ENCODE measurements around the gene AHNAK. TPM values are rescaled to one million over a fixed set of nuclear protein-coding genes. Genes with fewer than 3 reads are reported as not detected.
"Not testable (repeated sequence)": the region's sequence is repeated elsewhere in the genome, so short reads cannot be mapped to it uniquely, and the experiment has no call there.

AHNAK gene
- total and polyA plus RNA-seq, 2 of the 8 experiments (the other 6 are each of a cell fraction or from before 2014, with no cell fraction given) = 2.0 to 5.8 TPM

GRCh38 chr11:62449912-62450311 is 96.7 kb downstream of the AHNAK start:
- H2AK5ac ChIP-seq (ENCODE audit: low read depth, low read length); H3K4me2 ChIP-seq (ENCODE audit: insufficient read depth in 1 of 2, low read depth in 2 of 2, low read length in 2 of 2): not testable (repeated sequence)
- CTCF ChIA-PET (ENCODE audit: partially characterized antibody) = interaction anchor here (1.3 to 3.8 kb wide), 5 partner anchors 10 to 93 kb away, joined by 3 to 16 read pairs (median 5); no protein-coding TSS in a partner anchor

More at GRCh38 chr11:62449912-62450311, 96.7 kb downstream of the AHNAK start:
- H3K27ac ChIP-seq (ENCODE audit: low read depth, low read length); H2BK12ac ChIP-seq (ENCODE audit: low read depth, low read length); H3K14ac ChIP-seq (ENCODE audit: insufficient read length); H3K79me2 ChIP-seq (ENCODE audit: control insufficient read depth in 1 of 2, insufficient read depth in 2 of 2, low read length in 2 of 2); H2BK15ac ChIP-seq (ENCODE audit: low read length); H3K23ac ChIP-seq (ENCODE audit: insufficient read length); H4K5ac ChIP-seq (ENCODE audit: insufficient read length, low read depth, low read length); H3K9me3 ChIP-seq (ENCODE audit: insufficient read depth in 2 of 2, low read depth in 1 of 2, low read length in 1 of 2); H2BK5ac ChIP-seq (ENCODE audit: low read depth, low read length); H3K56ac ChIP-seq (replicated peaks; ENCODE audit: insufficient read length, low read depth, low read length); H4K91ac ChIP-seq (replicated peaks; ENCODE audit: insufficient read length, low read length); H4K20me1 ChIP-seq (replicated peaks in 1 of 2; ENCODE audit: control insufficient read depth in 1 of 2, insufficient read depth in 2 of 2, low read length in 2 of 2); H3K23me2 ChIP-seq (ENCODE audit: low read depth, low read length); H2AFZ ChIP-seq (ENCODE audit: low read length); H2BK20ac ChIP-seq (ENCODE audit: low read length); POLR2A ChIA-PET (ENCODE audit: partially characterized antibody); H4K8ac ChIP-seq (ENCODE audit: extremely low read depth, insufficient read depth, low read length); H3K36me3 ChIP-seq (ENCODE audit: control insufficient read depth in 2 of 4, insufficient read depth in 4 of 4, low read length in 3 of 4); H2BK120ac ChIP-seq (replicated peaks; ENCODE audit: low read depth, low read length); H3K79me1 ChIP-seq (ENCODE audit: low read depth, low read length); FAIRE-seq; H3K4me3 ChIP-seq (ENCODE audit: extremely low read depth in 1 of 4, insufficient read depth in 2 of 4, low read depth in 3 of 4, low read length in 4 of 4); DNase-seq (ENCODE audit: low read depth in 1 of 2, low spot score in 2 of 2); H3K18ac ChIP-seq (ENCODE audit: extremely low read depth, low read length); H3K4me1 ChIP-seq (replicated peaks in 1 of 4; ENCODE audit: control insufficient read depth in 3 of 4, insufficient read depth in 4 of 4, low read length in 3 of 4); H3K27me3 ChIP-seq (replicated peaks in 1 of 4; ENCODE audit: control insufficient read depth in 3 of 4, extremely low read depth in 1 of 4, insufficient read depth in 3 of 4, low read length in 3 of 4); H3K9ac ChIP-seq (replicated peaks in 1 of 4; ENCODE audit: extremely low read depth in 1 of 4, low read depth in 3 of 4, low read length in 3 of 4); H3K4ac ChIP-seq (replicated peaks; ENCODE audit: insufficient read length, low read depth, low read length): not testable (repeated sequence)
- 90% methylated on average over 7 of the region's 7 CpGs; no CpG with 5 or more reads in 1 of the 2 experiments for WGBS, 2 experiments (ENCODE audit: extremely low coverage in 1 of 2, insufficient coverage in 1 of 2, insufficient read length in 1 of 2, insufficient replicate concordance in 2 of 2, low coverage in 1 of 2, low lambda C conversion rate in 2 of 2, missing lambda C conversion rate in 1 of 2)
